Measurements from ENCODE around the gene TEKT1. TPM values are rescaled to one million over a fixed set of nuclear protein-coding genes. Genes with fewer than 3 reads are reported as not detected.

The TEKT1 gene
- total RNA-seq, 1 experiment from 2014 or later = not detected

DNA sequence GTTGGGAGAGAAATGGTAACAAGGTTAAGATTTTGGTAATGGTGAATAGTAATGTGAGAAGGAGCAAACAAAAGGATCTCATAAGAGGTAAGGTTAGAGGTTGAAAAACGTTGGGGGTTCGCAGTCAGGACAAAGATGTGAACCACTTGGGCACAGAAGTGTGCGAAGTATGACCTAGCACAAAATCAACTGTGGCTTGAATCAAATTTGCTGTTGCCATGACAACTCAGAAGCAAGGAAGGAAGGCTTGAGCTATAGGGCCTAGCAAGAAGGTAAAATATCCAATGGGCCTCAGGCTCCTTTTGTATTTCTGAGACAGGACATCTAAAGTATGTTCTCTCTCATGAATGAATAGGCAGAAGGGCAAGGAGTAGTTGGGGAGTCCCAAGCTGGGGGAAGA, 24.5 kb upstream of the TEKT1 start:
- no peak overlapping the region for H3K23ac ChIP-seq (ENCODE audit: insufficient read length, low read depth, low read length)
- no peaks in the 10 kb centered on the region for H3K23me2 ChIP-seq (ENCODE audit: insufficient read length, low read depth, low read length, poor library complexity, severe bottlenecking)
- no peak overlapping the region for H3T11ph ChIP-seq (ENCODE audit: low read length)
- peaks cover 0 to 3% of the 10 kb centered on the region in 2 experiments; a peak in 1 of 5 replicates for H3K9me3 Mint-ChIP-seq
- no peak overlapping the region for H2BK12ac ChIP-seq (ENCODE audit: insufficient read length, low read depth, low read length)
- no peak overlapping the region for H2BK15ac ChIP-seq (ENCODE audit: low read depth, low read length)
- no peaks in the 10 kb centered on the region for H3K27me3 ChIP-seq (ENCODE audit: insufficient read depth, low read length)
- no peak overlapping the region for H4K91ac ChIP-seq (ENCODE audit: insufficient read length, low read depth, low read length)
- no CpG with 5 or more reads among the region's 3 CpGs for WGBS (ENCODE audit: extremely low coverage, insufficient read length, low lambda C conversion rate)
- H2BK20ac ChIP-seq (ENCODE audit: low read depth, low read length, poor library complexity, severe bottlenecking) = no peak overlapping the region
- H4K5ac ChIP-seq (ENCODE audit: insufficient read length, low read depth, low read length) = no peak overlapping the region
- H3K4me3 Mint-ChIP-seq = no peak overlapping the region
- H3K27ac Mint-ChIP-seq = no peak overlapping the region
- no peaks in the 10 kb centered on the region; the same call in 1 of the 2 replicates for H3K4me1 ChIP-seq (ENCODE audit: insufficient read depth, low read length)
- no peak overlapping the region for H2AFZ ChIP-seq (ENCODE audit: low read length)
- DNase-seq = no peak
- H3K4me1 Mint-ChIP-seq = peaks cover 7 to 25% of the 10 kb centered on the region in 2 experiments
- H2BK120ac ChIP-seq (ENCODE audit: low read depth, low read length, poor library complexity, severe bottlenecking) = no peak overlapping the region
- no peaks in the 10 kb centered on the region for H3K79me1 ChIP-seq (ENCODE audit: insufficient read depth, low read depth, low read length, poor library complexity, severe bottlenecking)
- H3K27me3 Mint-ChIP-seq (ENCODE audit: low read depth) = peaks cover 7% of the 10 kb centered on the region
- H3K4ac ChIP-seq (ENCODE audit: low read depth, low read length) = no peak overlapping the region
- no peaks in the 10 kb centered on the region for H4K20me1 ChIP-seq (ENCODE audit: control insufficient read depth, insufficient read depth, insufficient read length)
- TF ChIP-seq, protein P1, sequence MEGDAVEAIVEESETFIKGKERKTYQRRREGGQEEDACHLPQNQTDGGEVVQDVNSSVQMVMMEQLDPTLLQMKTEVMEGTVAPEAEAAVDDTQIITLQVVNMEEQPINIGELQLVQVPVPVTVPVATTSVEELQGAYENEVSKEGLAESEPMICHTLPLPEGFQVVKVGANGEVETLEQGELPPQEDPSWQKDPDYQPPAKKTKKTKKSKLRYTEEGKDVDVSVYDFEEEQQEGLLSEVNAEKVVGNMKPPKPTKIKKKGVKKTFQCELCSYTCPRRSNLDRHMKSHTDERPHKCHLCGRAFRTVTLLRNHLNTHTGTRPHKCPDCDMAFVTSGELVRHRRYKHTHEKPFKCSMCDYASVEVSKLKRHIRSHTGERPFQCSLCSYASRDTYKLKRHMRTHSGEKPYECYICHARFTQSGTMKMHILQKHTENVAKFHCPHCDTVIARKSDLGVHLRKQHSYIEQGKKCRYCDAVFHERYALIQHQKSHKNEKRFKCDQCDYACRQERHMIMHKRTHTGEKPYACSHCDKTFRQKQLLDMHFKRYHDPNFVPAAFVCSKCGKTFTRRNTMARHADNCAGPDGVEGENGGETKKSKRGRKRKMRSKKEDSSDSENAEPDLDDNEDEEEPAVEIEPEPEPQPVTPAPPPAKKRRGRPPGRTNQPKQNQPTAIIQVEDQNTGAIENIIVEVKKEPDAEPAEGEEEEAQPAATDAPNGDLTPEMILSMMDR (conservative IDR thresholded peaks at IDR 0.05) = no peak
- no peak overlapping the region for H3K56ac ChIP-seq (ENCODE audit: insufficient read length, low read depth, low read length)
- H3K27ac ChIP-seq (ENCODE audit: insufficient read length, low read depth, low read length) = no peak overlapping the region
- H3K4me2 ChIP-seq (ENCODE audit: insufficient read depth, insufficient read length, low read length) = peak overlapping the region; percentile 22
- H2BK5ac ChIP-seq (ENCODE audit: insufficient read length, low read length) = no peak overlapping the region
- H3K79me2 ChIP-seq (ENCODE audit: insufficient read depth, low read length) = peaks cover 15% of the 10 kb centered on the region; the same call in 1 of the 2 replicates
- H2AK5ac ChIP-seq (ENCODE audit: insufficient read length, low read length) = no peak overlapping the region
- H3K36me3 Mint-ChIP-seq (ENCODE audit: insufficient read depth in 1 of 3, low read depth in 3 of 3) = peaks cover 0 to 16% (median 4%) of the 10 kb centered on the region in 3 experiments; a peak in 4 of 7 replicates
- no peak overlapping the region for H3K9ac ChIP-seq (ENCODE audit: extremely low read depth, insufficient read length, low read length)
- H3K14ac ChIP-seq (ENCODE audit: insufficient read depth, low read length) = no peak overlapping the region
- H3K9me3 ChIP-seq (ENCODE audit: control insufficient read depth, low read depth, low read length) = no peaks in the 10 kb centered on the region
- H4K8ac ChIP-seq (replicated peaks; ENCODE audit: insufficient read length, low read depth, low read length) = no peak overlapping the region
- H3K18ac ChIP-seq (ENCODE audit: insufficient read length, low read depth, low read length) = no peak overlapping the region
